CD4-positive, alpha-beta T cell treated with Interferon alpha-2 for 1 hour (primary cell): ENCODE results near the gene EXOC3.
"Not testable (repeated sequence)": the region's sequence is repeated elsewhere in the genome, so short reads cannot be mapped to it uniquely, and the experiment has no call there.

Experiments
- DNase-seq, 2 donors: peaks; one replicate each; pipeline ENCODE4 v3.0.0-alpha.2; 2020 to 2022

EXOC3 gene

DNA sequence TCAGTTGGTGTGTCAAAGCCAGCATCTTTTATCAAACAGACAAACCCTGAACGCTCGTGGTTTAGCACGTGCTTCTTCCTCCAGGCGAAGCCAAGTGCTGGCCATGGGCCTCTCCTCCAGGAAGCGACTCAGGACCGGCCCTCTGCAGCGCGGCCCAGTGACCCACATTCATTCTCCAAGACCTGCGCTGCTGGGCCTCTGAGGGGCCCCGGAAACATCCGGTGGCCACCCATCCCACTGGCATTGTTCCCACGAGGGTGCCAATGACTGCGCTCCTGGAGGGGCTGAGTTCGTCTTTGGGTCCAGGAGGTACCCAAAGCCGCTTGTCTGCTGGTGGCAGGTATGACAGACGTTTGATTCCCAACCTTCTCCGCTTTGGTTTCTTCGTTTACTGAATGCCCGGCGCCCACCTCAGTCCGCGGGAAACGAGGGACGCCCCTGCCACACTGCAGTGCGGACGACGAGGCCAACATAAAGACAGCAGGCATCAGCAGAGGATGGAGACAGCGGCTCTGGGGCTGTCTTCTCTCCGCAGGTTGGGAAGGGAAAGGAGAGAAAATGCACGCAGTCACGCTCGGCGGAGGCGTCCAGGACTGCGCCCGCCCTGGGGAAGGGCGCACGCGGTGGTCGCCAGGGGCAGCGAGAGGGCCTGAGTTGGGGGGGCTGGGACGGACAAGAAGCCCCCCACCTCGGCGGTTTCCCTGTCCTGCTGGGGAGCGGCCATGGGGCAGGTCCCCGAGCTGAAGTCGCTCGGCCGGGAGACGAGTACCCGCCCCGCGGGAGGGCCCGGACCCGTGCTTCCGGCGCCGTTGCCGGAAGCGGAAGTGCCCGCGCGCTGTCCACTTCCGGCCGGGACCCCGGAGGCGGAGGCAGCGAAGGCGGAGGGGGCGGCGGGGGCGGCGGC, at the start of gene EXOC3:
Gene EXOC3, plus strand, starts transcription at position 842 of the 904 bp plus-strand sequence. CDS start 3,030 bp downstream, outside the sequence.
- DNase-seq: peak; percentile 70 to 82

DNA sequence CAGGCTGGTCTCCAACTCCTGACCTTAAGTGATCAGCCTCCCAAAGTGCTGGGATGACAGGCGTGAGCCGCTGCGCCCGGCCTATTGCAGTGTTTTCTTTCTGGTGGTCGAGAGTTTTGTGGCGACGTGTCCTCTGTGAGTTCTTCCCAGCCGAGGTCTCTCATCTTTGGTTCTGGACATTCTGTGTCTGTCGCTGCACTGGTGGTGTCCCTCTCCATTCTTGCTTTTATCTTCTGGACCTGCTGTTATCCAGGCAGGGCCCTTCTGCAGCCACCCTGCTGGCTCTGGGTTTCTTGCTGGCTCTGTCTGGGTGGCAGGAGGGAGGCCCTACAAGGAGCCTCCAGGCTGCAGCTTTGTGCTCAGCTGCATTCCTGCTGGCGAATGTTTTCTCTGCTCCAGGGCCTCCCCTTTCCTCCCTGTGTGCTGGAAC, 49.1 kb upstream of the EXOC3 start:
- DNase-seq: no peak

DNA sequence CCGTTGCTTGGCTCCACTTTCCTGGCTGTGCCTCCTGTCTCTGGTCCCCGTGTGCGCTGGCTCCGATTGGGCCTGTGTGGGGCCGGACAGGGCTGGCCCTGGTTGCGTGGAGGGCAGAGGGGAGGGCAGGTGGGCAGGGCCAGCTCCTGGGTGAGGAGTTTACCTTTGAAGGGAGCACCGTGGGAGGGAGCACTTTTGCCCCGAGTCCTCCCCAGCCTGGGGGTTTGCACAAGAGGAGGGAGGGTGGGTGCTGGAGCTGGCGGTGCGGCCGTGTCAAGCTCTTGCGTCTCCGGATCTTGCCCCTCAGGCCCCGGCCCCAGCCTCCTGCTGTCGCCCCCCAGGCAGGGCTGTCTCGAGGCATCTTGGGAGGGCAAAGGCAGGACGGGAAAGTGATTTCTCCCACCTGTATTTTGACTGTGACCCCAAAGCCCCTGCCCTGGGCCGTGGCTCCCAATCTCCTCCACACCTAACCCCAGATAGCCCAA, 48.3 kb upstream of the EXOC3 start:
- no peak for DNase-seq

DNA sequence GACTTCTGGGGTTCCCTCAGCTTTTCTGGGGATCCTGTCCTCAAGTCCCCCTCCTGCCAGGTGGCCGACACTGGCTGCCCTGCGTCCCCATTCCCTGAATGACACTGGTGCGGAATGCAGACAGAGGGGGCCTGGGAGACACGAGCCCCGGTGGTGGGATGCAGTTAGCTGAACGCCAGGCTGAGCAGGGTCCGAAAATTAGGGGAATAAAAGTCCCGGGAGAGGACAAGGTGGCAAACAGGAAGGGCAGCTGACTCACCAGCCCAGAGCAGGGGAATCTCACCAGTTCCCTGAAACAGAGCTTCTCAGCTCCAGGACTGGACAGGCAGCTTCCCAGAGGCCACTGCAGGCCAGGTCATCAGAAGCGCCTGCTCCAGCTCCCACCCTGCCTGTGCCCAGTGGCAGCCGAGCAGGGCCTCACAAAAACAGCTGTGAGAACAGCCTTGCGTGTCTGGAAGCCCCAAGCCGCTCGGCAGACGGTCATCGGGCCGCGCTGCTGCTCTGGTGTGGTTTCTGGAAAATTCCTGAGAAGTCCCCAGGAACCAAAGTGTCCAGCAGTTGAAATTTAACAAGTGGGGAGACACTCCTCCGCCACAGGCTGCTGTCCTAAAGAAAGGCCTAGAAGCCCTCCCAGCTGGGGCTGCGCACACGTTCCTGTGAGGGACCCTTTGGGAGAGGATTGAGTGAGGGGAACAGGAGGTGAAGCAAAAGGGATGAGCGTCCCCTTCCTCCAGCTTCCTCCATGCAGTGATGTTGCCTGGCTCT, 47.6 kb upstream of the EXOC3 start:
- DNase-seq: no peak

DNA sequence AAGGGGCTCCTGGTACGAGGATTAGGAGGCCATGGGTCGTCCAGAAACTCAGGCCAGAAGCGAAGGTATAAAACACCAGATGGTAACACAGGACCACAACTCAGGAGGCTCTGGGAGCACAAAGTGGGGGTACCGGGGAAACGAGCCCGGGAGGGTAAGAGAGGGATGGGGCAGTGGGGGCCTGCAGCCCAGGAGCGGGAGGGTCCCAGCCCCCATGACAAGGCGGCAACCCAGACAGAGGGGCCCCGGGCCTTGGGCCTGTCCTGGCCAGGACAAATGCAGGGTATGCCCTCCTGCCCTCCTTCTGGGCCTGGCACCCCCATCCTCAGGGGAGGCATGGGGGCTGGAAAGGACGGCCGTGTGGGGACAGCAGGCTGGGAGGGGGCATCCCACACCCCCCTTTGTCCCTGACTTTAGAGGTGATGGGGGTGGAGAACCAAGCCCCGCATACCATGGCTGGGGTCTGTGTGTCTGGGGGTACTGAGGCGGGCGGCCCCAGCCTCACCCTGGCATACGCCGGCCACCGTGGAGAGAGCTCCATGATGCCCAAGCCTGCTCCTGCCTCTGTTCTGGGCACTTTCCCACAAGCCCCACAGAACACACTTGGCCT, 47.0 kb upstream of the EXOC3 start:
- DNase-seq: no peak

DNA sequence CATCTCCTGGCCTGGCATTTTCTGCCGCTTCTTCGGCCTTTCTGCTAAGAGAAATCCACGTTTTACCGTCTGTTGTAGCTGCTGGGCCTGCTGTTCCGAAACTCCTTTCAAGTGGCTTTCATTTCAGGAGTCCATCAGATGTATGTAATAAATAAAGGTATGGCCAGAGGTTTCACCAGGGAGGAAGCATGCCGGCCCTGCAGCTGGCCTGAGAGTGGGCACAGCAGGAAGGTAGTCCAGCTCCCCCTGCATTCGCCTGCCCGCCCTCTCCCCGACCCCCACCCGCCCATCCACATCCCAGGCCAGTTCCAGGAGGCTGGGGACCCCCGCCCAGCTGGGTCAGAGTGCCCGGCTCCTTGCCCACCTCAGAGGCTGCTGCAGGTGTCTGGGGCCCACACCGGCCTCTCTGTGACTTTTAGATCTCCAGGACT, 46.4 kb upstream of the EXOC3 start:
- no peak for DNase-seq

- DNase-seq: not testable (repeated sequence)
These were observed 44.9 kb upstream of the EXOC3 start for GRCh38 chr5:398141-398474.

DNA sequence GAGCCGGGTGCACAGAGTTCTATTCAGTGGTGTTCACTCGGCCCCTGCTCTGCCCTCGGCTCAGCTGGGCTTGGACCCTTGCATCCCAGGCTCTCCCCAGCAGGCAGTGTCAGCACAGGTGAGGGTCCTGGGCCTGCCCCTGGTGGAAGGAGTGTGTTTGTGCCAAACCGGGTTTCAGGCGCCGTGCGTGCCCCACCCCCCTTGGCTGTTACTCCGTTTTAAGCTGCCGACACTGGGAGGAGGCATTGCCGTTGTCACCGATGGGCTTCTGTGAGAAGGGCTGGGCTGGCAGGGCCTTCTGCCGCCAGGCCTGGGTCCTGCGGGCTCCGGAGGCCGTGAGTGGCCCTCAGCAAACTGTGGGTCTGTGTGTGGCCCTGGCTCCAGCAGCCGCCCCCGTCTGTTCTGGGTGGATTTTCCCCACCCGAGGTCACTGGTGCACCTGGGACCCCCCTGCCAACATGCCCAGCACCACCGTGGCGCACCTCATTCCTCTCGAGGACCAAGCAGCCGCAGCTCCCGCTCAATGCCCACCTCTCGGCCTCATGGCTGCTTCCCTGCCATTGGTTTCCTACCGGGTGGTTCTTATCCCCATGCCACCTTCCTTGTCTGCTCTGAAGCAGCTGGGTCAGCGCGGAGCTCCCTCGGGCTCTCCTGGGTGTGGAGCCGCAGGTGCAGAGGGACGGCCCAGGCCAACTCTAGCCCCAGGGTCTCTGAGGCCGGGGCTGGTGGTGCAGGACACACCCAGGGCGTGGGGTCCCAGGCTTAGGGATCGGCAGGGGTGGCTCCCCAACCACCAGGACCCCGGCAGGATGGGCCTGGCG, 44.3 kb upstream of the EXOC3 start:
- no peak for DNase-seq

- DNase-seq: peak; percentile 32 to 81
These were observed 43.4 kb upstream of the EXOC3 start for GRCh38 chr5:399296-400281.

DNA sequence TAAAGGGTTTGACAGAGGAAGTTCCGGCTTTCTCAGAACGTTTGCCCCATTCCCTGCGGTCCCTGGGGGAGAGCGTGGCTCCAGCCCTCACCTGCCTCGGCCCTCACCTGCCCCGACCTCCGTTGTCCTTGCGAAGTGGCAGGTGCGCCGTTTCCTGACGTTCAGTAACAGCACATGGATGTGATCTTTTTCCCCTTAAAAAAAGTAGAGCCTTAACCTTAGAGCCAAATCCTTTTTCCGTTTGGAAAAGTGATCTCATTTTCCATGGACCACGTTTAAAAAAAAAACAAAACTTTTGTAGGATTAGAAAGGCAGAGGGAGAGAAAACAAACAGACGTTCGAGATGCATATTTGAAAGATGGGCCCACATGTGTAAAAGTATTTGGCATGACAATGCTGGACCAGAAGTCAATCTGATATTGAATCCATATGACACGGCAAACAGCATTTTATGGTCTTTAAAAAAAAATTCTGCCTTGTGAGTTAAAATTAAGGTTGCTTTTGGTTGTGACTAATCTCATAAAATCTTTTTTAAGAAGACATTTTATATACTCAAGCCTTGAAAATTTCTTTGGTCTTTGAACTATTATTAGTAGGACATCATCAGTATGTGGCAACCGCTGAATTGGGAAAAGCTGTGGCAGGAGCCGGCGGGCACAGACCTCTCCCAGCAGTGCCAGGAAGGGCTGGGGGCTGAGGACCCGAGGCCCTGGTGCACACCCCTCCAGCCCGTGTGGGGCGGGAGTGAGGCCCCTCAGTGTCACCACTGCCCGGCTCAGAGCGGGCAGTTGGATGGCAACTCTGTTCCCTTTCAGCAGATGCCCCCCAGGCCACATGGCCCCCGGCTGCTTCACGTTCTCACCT, 42.5 kb upstream of the EXOC3 start:
- no peak for DNase-seq

DNA sequence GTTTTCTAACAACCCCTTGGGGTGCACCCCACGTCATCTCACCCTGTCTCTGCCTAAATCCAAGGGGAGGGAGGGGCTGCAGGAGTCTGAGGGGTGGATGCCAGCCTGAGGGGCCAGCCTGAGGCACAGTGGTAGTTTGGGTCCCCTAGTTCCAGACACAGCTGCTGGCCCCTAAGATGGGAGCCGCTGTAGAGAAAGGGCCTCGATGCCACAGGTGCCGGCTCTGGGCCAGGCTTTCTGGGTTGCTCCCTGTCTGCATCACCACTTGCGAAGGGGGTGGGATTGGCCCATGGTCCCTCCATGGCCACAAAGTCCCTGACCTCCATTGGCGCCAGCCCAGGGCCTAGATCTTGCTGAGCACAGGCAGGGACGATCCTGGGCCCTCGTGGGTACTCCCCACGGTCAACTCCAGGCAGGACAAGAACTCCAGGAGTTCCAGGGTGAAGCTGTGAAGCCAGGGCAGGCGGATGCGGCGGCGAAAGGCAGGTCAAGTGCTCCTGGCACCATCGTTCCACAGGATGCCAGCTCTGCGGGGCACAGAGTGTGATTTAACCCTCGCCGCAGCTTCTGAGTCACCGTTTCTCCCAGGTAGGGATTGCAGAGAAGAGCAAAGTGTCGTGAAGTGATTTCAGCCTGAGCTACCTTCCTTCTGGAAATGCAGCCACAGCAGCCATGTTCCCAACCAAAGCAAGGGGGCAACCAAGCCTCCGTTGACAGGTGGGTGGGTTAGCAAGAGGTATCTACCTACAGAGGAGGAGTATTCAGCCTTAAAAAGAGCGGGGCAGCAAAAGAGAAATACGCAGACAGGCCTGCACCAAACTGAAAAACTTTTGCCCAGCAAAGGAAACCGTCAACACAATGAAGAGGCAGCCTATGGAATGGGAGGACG, 41.6 kb upstream of the EXOC3 start:
- DNase-seq: no peak

DNA sequence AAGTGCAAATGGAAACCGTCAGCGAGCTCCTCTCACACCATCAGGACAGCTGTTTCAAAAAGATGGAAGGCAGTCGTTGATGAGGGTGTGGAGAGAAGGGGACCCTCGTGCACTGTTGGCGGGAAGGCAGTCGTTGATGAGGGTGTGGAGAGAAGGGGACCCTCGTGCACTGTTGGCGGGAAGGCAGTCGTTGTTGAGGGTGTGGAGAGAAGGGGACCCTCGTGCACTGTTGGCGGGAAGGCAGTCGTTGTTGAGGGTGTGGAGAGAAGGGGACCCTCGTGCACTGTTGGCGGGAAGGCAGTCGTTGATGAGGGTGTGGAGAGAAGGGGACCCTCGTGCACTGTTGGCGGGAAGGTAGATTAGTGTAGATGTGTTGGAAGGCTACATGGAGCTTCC, 40.8 kb upstream of the EXOC3 start:
- DNase-seq: not testable (repeated sequence)

GRCh38 chr5:402615-403359, 40.2 kb upstream of the EXOC3 start:
- DNase-seq: peak in 1 of 2 donors; percentile 18

GRCh38 chr5:403995-404394, 39.0 kb upstream of the EXOC3 start:
- no peak for DNase-seq

DNA sequence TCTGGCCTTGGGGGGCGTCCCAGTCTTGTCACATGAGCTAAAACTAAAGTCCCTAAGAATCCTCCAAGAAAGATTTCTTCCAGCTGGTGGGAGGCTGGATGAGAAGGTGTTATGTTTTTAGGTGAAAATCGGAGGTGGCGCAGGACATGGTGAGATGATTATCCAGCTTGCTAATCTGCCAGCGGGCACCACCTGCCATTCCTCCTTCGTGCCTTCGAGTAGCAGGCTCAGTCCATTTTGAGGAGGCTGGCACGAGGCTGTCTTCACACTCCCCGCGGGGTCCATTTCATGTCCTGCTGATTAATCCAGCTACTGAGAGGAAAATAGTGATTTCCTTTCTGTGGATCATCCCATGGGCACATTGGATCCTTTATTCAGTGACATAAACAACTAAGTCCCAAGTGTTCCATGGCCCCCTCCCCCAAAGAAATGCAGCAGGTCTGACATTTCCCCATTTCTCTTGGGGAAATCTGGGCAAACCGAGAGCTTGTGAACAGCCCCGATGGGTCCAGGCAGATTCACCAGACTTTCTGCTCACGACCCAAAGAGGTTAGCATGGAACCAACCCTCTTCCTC, 38.2 kb upstream of the EXOC3 start:
- DNase-seq: no peak

DNA sequence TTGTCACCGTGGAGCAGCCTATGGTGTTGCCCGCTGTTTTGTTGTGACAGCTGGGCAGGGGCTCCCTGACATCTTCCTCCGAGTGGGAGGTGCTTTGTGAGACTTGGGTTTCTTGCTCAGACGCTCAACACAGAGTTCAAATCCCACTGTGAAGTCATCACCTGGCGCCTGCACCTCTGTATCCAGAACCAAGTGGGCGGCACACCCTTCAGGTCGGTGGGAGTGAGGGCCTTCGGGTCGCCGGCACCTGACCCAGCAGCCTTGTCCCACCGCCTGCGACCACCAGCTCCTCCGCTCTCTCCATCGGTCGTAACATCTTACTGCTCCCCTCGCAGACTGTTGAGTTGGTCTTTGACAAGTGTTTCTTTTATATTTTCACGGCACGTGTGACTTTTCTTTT, 37.6 kb upstream of the EXOC3 start:
- no peak for DNase-seq

- DNase-seq: no peak
These were observed 36.9 kb upstream of the EXOC3 start for GRCh38 chr5:406041-406440.

- no peak for DNase-seq
These were observed 35.9 kb upstream of the EXOC3 start for GRCh38 chr5:407051-407450.
